ENCODE data around the gene WWP2.
"Not testable (repeated sequence)": the region's sequence is repeated elsewhere in the genome, so short reads cannot be mapped to it uniquely, and the experiment has no call there.

Gene WWP2

DNA sequence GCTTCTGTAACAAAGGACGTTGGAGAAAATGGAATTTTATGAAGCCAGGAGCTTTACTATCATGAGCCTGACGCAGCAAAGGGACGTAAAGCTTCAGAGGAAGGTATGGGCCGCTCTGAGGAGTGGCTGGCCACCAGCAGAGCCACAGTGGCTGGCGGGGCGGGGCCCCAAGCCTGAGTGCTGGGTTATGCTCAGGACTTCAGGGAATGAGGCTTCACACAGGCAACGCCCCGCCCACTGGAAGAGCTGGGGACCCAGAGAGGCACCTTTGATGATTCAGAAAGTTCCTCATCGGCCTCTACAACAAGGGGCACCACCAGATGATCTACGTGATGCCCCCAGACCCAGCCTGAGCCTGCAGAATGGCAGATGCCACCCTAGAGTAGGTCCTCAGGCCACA lies 16.2 kb upstream of the WWP2 start:
- DNase-seq (ENCODE audit: low spot score), result no peak

GRCh38 chr16:69747115-69747514 lies 15.0 kb upstream of the WWP2 start:
- DNase-seq (ENCODE audit: low spot score), result no peak

GRCh38 chr16:69748694-69749345 lies 13.3 kb upstream of the WWP2 start:
- no peak for DNase-seq (ENCODE audit: low spot score)

DNA sequence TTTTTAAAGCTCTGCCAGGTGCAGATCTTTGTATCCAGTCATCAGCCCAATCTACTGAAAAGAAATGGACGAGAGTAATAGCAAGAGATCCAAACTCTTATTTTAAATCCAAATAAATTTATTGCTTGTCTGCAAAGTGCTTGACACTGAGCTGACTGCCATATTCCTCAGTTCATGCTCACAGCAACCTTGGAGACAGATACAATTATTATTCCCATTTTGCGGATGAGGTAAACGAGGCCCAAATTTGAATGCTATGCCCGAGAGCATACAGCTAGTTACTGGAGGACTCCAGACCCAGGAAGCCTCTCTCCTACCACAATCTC lies 8.0 kb upstream of the WWP2 start:
- DNase-seq (ENCODE audit: low spot score), result peak; percentile 25

- DNase-seq (ENCODE audit: low spot score), result peak; percentile 97
These were observed 7.4 kb upstream of the WWP2 start, which contains the start of gene NOB1 for GRCh38 chr16:69754469-69755310. Gene NOB1, minus strand, starts transcription at chr16:69754926. Its CDS starts 16 bp downstream, at chr16:69754910.

GRCh38 chr16:69756705-69757104 lies 5.4 kb upstream of the WWP2 start:
- no peak for DNase-seq (ENCODE audit: low spot score)

DNA sequence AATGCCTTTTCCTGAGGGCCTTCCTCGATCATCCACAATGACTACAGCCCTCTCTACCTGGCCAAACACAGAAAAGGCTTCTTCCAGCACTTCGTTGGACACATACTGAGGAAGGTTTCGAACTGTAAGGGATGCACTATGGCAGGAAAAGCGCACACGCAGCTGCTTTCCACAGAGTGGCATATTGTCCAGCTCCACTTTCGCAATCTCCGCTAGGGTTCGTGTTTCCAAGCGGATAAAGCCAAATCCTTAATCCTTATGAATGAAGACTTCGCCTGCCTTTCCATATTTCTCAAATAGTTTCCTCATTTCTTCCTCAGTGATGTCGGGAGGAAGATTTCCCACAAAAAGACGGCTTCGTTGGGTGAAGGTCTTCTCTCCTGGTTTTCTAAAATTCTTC lies 4.8 kb upstream of the WWP2 start:
- not testable (repeated sequence) for DNase-seq (ENCODE audit: low spot score)

DNA sequence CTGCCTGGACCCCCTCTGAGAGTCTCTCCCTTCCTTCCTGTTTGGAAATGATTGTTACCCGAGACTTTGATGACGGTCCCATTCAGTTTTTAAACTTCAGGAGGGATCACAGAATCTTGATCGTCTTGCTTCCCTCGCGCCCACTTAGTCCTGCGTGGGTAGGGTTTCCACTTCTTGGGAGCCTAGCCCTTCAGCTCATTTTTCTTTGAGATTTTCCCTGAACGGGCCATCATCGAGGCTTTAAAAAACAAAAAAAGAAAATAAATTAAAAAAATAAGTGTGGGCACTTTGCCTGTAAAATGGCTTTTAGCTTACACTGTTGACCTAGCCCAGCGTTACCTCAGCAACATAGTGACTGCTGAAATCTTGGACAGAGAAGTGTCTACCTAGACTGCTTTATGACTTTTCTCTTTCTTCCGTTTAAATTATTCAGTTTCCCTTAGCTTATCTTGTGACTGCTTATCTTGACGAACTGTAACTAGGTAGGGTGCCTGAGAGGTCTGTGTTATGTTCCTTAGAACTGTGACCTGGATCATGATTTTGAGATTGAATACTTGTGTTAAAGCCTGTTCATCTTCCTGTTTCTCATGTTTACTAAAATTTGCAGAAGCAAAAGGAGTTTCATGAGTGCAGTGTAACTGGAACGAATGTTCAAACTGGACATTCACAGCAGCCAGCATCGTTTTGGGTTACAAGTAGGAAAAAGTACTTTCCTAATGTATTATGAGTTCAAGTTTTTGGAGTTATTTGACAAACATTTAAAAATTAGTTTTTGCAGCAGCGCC lies 874 bp downstream of the WWP2 start:
- peak; percentile 60 for DNase-seq (ENCODE audit: low spot score)

DNA sequence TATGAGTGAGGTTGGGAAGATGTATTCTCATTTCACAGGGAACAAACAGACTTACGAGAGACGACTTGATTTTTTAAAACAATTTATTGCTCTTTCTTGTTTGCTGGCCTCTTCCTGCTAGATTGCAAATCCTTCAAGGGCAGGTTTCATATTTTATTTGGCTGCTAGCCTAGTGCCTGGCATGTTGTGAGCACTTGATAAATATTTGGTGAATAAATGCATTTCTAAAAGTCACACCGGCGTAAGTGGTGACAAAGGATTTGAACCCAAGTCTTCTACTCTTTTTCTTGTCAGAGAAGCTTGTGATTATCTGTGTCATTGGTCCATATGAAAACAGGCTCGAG lies 1.4 kb downstream of the WWP2 start:
- no peak for DNase-seq (ENCODE audit: low spot score)

GRCh38 chr16:69767459-69768229 lies 5.5 kb downstream of the WWP2 start:
- DNase-seq (ENCODE audit: low spot score), result no peak

- no peak for DNase-seq (ENCODE audit: low spot score)
These were observed 6.5 kb downstream of the WWP2 start for GRCh38 chr16:69768666-69769065.

DNA sequence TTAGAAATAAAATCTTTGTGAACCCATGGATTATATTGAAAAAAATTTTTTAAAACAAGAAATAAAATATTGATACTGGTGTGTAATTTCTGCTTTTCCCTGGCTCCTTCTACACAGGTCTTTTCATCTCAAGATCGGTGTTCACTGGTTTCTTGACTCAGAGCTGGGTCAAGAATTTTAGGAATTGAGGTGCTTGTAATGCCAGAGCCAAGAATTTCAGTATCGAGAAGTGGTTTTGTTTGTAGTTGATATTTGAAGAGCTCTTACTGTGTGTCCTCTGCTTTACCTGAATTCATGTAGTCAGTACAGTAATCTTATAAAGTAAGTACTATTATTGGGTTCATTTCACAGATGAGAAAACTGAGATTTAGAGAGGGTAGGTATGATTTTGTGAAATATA lies 7.3 kb downstream of the WWP2 start:
- no peak for DNase-seq (ENCODE audit: low spot score)

DNA sequence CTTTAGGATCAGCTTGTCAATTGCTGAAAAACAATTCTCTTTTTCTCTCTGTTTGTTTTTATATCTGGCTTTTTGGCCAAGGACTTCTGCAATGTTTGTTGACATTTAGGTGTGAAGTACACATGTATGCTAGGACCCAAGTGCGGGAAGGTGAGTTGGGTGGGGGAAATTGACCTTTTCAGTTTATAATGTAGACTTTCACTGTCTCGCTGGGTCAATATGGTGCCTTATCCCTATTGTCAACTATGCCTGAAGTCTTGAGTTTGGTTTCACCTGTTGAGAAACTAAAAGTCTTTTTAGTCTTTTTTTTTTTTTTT lies 9.5 kb downstream of the WWP2 start:
- no peak for DNase-seq (ENCODE audit: low spot score)

DNA sequence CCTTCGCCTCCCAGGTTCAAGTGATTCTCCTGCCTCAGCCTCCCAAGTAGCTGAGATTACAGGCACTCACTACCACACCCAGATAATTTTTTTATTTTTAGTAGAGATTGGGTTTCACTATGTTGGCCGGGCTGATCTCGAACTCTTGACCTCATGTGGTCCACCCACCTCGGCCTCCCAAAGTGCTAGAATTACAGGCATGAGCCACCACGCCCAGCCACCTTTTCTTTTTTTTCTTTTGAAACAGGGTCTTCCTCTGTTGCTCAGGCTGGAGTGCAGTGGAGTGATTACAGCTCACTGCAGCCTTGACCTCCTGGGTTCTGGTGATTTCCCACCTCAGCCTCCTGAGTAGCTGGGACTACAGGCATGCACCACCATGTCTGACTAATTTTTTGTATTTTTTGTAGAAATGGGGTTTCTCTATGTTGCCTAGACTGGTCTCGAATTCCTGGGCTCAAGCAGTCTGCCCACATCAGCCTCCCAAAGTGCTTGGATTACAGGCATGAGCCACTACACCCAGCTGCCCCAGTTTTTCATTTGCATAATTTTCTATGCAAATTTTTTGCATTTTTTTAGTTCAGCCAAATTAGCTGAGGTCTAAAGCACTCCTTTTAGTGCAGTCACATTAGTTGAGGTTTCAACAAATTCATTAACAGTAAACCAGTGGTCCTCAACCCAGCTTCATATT lies 11.3 kb downstream of the WWP2 start:
- no peak for DNase-seq (ENCODE audit: low spot score)

GRCh38 chr16:69775563-69775962 lies 13.4 kb downstream of the WWP2 start:
- no peak for DNase-seq (ENCODE audit: low spot score)

DNA sequence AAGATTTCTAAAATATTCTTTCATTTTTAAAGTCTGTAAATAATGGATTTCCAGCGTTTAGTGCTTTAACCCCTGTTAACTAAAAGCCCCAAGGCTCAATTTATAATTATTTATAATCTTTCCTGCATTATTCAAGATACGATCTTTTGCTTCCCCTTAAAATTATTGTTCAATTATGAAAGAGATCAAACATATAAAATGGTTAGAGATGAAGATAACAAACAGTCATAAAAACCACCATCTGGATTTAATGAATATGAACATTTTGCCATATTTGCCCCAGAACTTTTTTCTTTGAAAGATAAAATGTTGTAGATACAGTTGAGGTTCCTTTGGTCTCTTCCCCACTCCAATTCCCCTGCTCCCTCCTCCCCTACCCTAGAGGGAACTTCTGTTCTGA lies 17.6 kb downstream of the WWP2 start:
- DNase-seq (ENCODE audit: low spot score), result no peak

GRCh38 chr16:69781118-69781517 lies 19.0 kb downstream of the WWP2 start:
- no peak for DNase-seq (ENCODE audit: low spot score)

- no peak for DNase-seq (ENCODE audit: low spot score)
These were observed 22.5 kb downstream of the WWP2 start for GRCh38 chr16:69784586-69784985.

DNA sequence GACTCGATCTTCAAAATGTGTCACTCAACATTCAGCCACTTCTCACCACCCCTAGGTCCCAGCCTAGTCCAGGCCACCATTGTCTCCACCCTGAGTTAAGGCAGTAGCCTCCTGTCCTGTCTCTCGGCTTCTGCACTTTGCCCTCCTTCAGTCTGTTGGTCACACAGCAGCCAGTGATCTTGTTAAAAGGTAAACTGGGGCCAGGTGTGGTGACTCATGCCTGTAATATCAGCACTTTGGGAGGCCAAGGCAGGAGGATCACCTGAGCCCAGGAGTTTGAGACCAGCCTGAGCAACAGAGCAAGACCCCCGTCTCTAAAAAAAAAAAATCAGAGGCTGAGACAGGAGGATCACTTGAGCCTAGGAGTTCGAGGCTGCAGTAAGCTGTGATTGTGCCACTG lies 25.8 kb downstream of the WWP2 start:
- no peak for DNase-seq (ENCODE audit: low spot score)

DNA sequence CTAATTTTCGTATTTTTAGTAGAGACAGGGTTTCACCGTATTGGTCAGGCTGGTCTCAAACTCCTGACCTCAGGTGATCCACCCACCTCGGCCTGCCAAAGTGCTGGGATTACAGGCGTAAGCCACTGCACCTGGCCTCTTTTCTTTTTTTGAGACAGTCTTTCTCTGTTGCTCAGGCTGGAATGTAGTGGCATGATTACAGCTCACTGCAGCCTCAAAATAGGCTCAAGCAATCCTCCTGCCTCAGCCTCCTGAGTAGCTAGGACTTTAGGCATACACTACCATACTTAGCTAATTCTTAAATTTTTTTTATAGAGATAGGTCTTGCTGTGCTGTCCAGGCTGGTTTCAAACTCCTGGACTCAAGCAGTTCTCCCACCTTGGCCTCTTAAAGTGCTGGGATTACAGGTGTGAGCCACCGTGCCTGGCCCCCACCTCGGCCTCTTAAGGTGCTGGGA lies 29.3 kb downstream of the WWP2 start:
- DNase-seq (ENCODE audit: low spot score), result not testable (repeated sequence)

DNA sequence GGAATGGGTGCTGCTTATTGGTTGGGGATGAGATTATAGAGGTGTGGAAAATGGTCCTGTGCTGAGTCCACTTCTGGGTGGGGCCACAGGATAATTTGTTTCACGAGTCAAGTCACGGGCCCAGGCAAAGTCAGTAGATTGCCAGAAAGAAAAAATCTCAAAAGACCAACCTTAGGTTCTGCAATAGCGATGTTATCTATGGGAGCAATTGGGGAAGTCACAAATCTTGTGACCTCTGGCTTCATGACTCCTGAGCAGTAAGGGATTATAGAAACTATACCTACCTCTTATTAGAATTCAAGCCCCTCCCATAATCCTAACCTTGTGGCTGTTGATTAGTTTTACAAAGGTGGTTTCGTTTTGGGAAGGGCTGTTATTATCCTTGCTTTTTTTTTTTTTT lies 31.4 kb downstream of the WWP2 start:
- DNase-seq (ENCODE audit: low spot score), result no peak

DNA sequence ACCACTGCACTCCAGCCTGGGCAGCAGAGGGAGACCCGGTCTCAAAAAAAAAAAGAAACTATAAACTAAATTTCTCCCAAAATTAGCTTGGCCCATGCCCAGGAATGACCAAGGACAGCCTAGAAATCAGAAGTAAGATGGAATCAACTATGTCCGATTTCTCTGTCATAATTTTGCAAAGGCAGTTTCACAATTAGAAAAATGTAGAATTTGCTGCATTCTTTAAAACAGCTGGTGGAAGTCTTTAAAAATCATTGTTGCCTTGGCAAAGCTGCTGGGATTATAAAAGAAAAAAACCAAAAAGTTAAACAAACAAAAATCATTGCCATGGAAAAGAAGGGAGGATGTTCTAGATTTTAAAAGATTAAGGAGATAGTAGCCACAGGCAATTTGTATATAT lies 32.4 kb downstream of the WWP2 start:
- DNase-seq (ENCODE audit: low spot score), result no peak
